ENCODE results near the gene FRMPD2.

DNA sequence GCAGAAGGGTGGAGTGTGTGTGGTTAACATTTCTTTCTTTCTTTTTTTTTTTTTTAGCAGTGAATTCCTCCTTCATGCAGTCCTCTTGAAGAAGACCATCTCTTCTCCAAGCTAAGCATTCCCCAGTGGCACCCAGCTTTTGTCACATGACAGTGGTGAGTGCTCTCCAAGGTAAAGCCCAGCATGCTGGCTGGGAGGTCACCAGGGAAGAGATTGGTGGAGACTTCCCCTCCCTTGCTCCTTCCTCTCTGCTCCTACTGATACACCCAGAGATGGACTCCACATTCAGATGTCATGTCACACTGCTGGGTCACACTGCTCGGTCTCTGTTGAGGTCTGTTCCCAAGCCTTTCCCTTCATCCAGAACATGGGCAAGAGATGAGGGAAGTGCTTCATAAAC, 55.3 kb downstream of the FRMPD2 start:
- TF ChIP-seq, protein P1, sequence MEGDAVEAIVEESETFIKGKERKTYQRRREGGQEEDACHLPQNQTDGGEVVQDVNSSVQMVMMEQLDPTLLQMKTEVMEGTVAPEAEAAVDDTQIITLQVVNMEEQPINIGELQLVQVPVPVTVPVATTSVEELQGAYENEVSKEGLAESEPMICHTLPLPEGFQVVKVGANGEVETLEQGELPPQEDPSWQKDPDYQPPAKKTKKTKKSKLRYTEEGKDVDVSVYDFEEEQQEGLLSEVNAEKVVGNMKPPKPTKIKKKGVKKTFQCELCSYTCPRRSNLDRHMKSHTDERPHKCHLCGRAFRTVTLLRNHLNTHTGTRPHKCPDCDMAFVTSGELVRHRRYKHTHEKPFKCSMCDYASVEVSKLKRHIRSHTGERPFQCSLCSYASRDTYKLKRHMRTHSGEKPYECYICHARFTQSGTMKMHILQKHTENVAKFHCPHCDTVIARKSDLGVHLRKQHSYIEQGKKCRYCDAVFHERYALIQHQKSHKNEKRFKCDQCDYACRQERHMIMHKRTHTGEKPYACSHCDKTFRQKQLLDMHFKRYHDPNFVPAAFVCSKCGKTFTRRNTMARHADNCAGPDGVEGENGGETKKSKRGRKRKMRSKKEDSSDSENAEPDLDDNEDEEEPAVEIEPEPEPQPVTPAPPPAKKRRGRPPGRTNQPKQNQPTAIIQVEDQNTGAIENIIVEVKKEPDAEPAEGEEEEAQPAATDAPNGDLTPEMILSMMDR (IDR thresholded peaks at IDR 0.05; ENCODE audit: low read depth, low read length, poor library complexity, severe bottlenecking), result no peak
- no peak for TF ChIP-seq EZH2phosphoT487 (IDR thresholded peaks at IDR 0.05; ENCODE audit: borderline replicate concordance, low read length)

Measured in DOHH2 (cell line).